ENCODE data around the gene SPOCK2.

SPOCK2 gene

DNA sequence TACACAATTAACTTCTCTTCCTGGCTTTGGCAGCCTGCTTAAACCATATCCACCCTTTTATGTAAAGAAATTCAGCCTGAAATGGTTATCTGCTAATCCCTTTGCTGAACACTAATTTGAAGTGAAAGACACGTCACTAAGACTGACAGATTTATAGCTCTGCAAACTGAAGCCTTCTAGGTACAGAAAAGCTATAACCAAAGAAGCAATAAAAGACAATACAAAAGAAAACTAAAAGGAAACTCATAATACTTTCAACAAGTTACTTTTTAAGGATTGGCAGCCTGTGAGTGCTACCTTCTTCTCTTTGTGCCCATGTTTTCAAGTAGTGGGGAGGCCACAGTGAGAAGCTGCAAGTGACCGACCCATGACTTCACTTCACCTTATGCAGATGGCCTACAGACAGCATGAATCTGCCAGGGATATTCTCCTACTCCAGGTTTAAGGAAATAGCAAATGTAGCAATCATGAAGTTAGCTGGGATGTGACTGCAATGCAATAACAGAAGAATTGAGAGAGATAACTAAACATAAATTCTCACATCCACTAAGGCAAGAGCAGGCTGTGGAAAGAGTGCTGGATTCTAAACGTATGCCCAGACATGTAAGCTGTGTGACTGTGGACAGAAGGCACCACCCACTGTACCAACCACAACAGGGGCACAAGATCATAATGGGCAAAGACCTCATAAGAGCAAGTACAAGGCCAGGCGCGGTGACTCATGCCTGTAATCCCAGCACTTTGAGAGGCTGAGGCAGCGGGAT, 10.7 kb upstream of the SPOCK2 start:
- FAIRE-seq (no peak), DNase-seq (ENCODE audit: insufficient read length, low spot score) (no peak)
- TF ChIP-seq SPI1 (IDR thresholded peaks at IDR 0.05; ENCODE audit: low read depth, low read length) (no peak), POLR2A (IDR thresholded peaks at IDR 0.05; ENCODE audit: low read depth, low read length) (no peak), PAX5 (IDR thresholded peaks at IDR 0.05; ENCODE audit: insufficient read depth, low read length, severe bottlenecking) (no peak), POLR2AphosphoS5 (IDR thresholded peaks at IDR 0.05; ENCODE audit: low read depth, low read length) (no peak), POU2F2 (IDR thresholded peaks at IDR 0.05; ENCODE audit: low read depth, low read length) (no peak), TAF1 (IDR thresholded peaks at IDR 0.05; ENCODE audit: low read depth, low read length) (no peak)

DNA sequence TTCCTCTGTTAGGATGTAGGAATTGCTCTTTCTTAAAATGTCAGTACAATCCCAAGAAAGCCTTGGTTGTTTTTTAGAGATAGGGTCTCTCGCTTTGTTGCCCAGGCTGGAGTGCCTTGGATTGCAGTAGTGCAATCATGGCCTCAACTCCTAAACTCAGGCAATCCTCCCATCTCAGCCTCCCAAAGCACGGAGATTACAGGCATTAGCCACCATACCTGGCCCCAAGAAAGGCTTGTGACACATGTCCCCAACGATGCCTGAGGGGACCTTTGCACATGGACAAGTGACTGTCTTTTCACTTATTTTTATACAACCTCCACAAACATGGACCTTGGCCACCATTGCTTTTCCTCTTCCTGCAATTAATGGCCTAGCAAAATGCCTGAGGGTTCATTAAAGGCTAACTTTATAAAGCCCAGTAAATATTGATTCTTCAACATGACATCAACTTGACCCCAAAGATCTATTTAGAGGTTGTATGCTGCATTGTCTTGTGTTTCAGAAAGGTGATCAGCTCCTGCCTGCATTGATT, 10.0 kb upstream of the SPOCK2 start:
- DNase-seq (ENCODE audit: insufficient read length, low spot score) (no peak), FAIRE-seq (no peak)
- no peak for TF ChIP-seq TAF1 (IDR thresholded peaks at IDR 0.05; ENCODE audit: low read depth, low read length)
- TF ChIP-seq POLR2AphosphoS5 (IDR thresholded peaks at IDR 0.05; ENCODE audit: low read depth, low read length), result no peak
- TF ChIP-seq PAX5 (IDR thresholded peaks at IDR 0.05; ENCODE audit: insufficient read depth, low read length, severe bottlenecking), result no peak
- no peak for TF ChIP-seq POLR2A (IDR thresholded peaks at IDR 0.05; ENCODE audit: low read depth, low read length)
- no peak for TF ChIP-seq POU2F2 (IDR thresholded peaks at IDR 0.05; ENCODE audit: low read depth, low read length)
- TF ChIP-seq SPI1 (IDR thresholded peaks at IDR 0.05; ENCODE audit: low read depth, low read length), result no peak

DNA sequence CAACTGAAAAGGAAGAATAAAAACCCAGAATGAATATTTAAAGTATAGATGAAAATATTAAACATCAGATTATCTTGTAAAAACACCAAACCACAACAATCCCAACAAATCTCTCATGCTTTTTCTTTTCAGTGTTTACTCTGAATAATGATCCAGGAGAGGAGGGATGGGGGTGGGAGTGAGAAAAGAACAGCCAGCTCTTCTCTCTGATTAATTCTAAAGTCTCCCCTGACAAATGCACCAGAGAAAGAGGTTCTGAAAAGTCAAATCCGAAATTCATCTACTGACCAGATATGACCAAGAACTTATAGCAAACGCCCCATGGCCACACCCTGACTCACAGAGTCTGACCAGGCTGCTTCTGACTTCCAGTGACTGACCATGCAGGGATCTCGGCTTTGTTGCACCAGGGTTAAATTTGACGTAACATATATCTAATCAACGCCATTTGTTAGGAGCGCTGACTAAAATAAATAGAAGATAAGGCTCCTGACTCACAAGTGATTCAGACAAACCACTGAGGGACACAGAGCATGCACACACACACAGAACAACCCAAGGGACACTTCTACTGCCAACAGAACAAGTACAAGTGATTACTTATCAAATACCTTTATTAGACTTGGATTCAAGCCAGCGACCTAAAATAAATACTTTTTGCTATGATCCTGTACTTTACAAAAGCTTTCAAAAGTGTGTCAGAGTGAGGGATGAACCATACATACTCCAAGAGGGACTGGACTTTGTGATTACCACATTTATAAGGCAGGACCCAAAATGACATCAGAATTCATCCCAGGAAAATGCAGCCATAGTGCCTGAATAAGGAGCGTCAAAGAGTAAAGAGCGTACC, 9.3 kb upstream of the SPOCK2 start:
- DNase-seq (ENCODE audit: insufficient read length, low spot score) (no peak), FAIRE-seq (no peak)
- no peak for TF ChIP-seq POU2F2 (IDR thresholded peaks at IDR 0.05; ENCODE audit: low read depth, low read length)
- no peak for TF ChIP-seq PAX5 (IDR thresholded peaks at IDR 0.05; ENCODE audit: insufficient read depth, low read length, severe bottlenecking)
- TF ChIP-seq POLR2A (IDR thresholded peaks at IDR 0.05; ENCODE audit: low read depth, low read length), result no peak
- TF ChIP-seq SPI1 (IDR thresholded peaks at IDR 0.05; ENCODE audit: low read depth, low read length), result no peak
- no peak for TF ChIP-seq TAF1 (IDR thresholded peaks at IDR 0.05; ENCODE audit: low read depth, low read length)
- TF ChIP-seq POLR2AphosphoS5 (IDR thresholded peaks at IDR 0.05; ENCODE audit: low read depth, low read length), result no peak

DNA sequence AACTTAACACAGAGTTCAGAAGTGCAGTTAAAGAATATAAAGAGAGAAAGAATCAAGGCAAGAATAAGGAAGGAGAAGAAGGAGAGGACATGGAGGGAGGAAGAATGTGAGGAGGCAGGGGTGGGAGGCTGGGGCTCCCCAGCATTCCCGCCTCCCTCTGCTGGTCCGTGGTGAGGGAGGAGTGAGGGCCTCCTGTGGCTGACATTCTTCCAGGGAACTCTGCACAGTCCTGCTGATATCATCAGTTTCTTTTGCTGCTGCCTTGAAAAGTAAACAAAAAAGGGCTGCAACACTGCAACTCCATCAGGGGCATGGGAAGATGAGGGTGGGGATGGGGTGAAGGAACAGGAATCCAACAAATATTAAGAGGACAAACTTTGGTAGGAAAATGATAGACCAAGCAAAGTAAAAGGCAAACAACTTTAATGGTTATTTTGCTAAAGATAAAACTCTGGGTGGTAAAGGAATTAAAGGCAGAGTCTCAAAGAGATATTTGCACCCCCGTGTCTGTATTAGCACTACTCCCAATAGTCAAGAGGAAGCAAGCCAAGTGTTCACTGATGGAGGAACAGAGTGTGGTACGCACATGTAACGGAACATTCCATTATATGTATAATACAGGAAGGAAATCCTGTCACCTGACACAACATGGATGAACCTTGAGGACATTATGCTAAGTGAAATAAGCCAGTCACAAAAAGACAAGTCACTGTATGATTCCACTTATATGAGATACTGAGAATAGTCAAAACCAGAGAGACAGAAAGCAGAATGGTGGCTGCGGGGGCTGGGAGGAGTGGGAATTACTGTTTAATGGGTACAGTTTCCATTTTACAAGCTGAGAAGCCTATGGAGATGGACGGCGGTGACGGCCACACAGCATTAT, 8.0 kb upstream of the SPOCK2 start:
- no peak for DNase-seq (ENCODE audit: insufficient read length, low spot score)
- TF ChIP-seq POU2F2 (IDR thresholded peaks at IDR 0.05; ENCODE audit: low read depth, low read length), result no peak
- TF ChIP-seq POLR2AphosphoS5 (IDR thresholded peaks at IDR 0.05; ENCODE audit: low read depth, low read length), result no peak
- no peak for TF ChIP-seq POLR2A (IDR thresholded peaks at IDR 0.05; ENCODE audit: low read depth, low read length)
- no peak for TF ChIP-seq TAF1 (IDR thresholded peaks at IDR 0.05; ENCODE audit: low read depth, low read length)
- no peak for TF ChIP-seq PAX5 (IDR thresholded peaks at IDR 0.05; ENCODE audit: insufficient read depth, low read length, severe bottlenecking)
- no peak for TF ChIP-seq SPI1 (IDR thresholded peaks at IDR 0.05; ENCODE audit: low read depth, low read length)
- no peak for FAIRE-seq

DNA sequence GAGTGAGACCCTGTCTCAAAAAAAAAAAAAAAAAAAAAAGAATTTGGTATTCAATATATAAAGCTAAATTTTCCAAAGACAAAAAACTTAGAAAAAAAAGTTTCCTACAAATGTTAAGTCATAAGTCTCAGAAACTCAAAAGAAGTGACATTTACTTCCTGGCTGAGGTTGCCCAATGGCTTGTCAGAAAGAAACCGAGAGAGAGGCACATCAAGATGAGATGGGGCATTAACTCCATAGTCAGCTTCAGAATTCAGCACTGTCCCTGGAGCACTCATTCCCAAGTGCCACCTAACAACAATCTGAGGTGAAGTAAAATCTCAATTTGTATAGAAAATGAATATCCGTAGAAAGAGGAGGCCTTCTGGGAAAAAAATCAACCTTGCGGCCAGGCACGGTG, 6.8 kb upstream of the SPOCK2 start:
- FAIRE-seq (no peak), DNase-seq (ENCODE audit: insufficient read length, low spot score) (no peak)
- no peak for TF ChIP-seq TAF1 (IDR thresholded peaks at IDR 0.05; ENCODE audit: low read depth, low read length)
- no peak for TF ChIP-seq POLR2A (IDR thresholded peaks at IDR 0.05; ENCODE audit: low read depth, low read length)
- TF ChIP-seq SPI1 (IDR thresholded peaks at IDR 0.05; ENCODE audit: low read depth, low read length), result no peak
- no peak for TF ChIP-seq POLR2AphosphoS5 (IDR thresholded peaks at IDR 0.05; ENCODE audit: low read depth, low read length)
- TF ChIP-seq PAX5 (IDR thresholded peaks at IDR 0.05; ENCODE audit: insufficient read depth, low read length, severe bottlenecking), result no peak
- no peak for TF ChIP-seq POU2F2 (IDR thresholded peaks at IDR 0.05; ENCODE audit: low read depth, low read length)

DNA sequence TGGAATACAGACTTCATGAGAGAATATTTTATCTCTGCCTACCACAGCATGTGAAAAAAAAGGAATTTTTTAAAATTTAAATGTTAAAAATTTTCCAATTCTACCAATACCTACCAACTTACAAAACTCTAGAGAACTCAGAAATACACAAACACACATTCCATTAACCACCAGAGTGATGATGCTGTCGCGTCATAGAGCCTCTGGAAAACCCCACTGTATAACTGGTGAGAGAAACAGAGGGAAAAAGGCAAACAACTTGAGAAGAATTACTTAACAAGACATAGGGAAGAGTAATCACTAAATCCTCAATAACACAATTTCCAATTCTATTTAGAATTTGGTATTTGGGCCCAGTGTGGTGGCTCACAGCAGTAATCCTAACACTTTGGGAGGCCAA, 6.2 kb upstream of the SPOCK2 start:
- TF ChIP-seq TAF1 (IDR thresholded peaks at IDR 0.05; ENCODE audit: low read depth, low read length), result no peak
- TF ChIP-seq POLR2A (IDR thresholded peaks at IDR 0.05; ENCODE audit: low read depth, low read length), result no peak
- FAIRE-seq (no peak), DNase-seq (ENCODE audit: insufficient read length, low spot score) (no peak)

DNA sequence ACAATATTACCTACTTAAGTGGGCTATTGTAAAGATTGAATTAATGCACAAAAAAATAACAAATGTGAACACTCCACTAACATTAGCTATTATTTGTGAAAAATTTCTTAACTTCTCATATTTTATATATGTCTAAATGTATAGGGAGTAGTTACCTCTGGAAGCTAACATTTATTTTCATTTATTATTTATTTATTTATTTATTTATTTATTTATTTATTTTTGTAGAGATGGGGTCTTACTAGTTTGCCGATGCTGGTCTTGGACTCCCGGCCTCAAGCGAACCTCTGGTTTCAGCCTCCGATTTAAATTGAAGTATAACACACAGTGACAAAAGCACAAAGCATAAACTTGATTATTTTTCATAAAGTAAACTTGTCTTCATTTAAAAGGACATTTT, 5.1 kb upstream of the SPOCK2 start:
- TF ChIP-seq POLR2AphosphoS5 (IDR thresholded peaks at IDR 0.05; ENCODE audit: low read depth, low read length), result no peak
- TF ChIP-seq TAF1 (IDR thresholded peaks at IDR 0.05; ENCODE audit: low read depth, low read length), result no peak
- TF ChIP-seq PAX5 (IDR thresholded peaks at IDR 0.05; ENCODE audit: insufficient read depth, low read length, severe bottlenecking), result no peak
- TF ChIP-seq POU2F2 (IDR thresholded peaks at IDR 0.05; ENCODE audit: low read depth, low read length), result no peak
- no peak for DNase-seq (ENCODE audit: insufficient read length, low spot score)
- FAIRE-seq, result no peak

DNA sequence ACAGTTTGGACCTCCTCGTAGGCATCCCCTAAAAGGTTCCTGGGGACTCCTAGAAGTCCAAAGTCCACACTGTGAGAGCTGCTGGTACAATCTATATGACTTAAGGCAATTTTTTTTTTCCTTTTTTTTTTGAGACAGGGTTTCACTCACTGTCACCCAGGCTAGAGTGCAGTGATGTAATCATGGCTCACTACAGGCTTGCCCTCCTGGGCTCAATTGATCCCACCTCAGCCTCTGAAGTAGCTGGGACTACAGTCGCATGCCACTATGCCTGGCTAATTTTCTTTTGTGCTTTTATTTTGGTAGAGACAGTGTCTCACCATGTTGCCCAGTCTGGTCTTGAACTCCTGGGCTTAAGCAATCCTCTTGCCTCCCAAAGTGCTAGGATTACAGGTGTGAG, 4.6 kb upstream of the SPOCK2 start:
- FAIRE-seq, result no peak
- DNase-seq (ENCODE audit: insufficient read length, low spot score), result no peak
- TF ChIP-seq TAF1 (IDR thresholded peaks at IDR 0.05; ENCODE audit: low read depth, low read length) (no peak), PAX5 (IDR thresholded peaks at IDR 0.05; ENCODE audit: insufficient read depth, low read length, severe bottlenecking) (no peak), SPI1 (IDR thresholded peaks at IDR 0.05; ENCODE audit: low read depth, low read length) (no peak), POLR2AphosphoS5 (IDR thresholded peaks at IDR 0.05; ENCODE audit: low read depth, low read length) (no peak), POLR2A (IDR thresholded peaks at IDR 0.05; ENCODE audit: low read depth, low read length) (no peak), POU2F2 (IDR thresholded peaks at IDR 0.05; ENCODE audit: low read depth, low read length) (no peak)

All from GM12891 (cell line).